ENCODE data around the gene ACOT7.

GRCh38 chr1:6313393-6314200 is 80.0 kb downstream of the ACOT7 start:
- TF ChIP-seq, protein P1, sequence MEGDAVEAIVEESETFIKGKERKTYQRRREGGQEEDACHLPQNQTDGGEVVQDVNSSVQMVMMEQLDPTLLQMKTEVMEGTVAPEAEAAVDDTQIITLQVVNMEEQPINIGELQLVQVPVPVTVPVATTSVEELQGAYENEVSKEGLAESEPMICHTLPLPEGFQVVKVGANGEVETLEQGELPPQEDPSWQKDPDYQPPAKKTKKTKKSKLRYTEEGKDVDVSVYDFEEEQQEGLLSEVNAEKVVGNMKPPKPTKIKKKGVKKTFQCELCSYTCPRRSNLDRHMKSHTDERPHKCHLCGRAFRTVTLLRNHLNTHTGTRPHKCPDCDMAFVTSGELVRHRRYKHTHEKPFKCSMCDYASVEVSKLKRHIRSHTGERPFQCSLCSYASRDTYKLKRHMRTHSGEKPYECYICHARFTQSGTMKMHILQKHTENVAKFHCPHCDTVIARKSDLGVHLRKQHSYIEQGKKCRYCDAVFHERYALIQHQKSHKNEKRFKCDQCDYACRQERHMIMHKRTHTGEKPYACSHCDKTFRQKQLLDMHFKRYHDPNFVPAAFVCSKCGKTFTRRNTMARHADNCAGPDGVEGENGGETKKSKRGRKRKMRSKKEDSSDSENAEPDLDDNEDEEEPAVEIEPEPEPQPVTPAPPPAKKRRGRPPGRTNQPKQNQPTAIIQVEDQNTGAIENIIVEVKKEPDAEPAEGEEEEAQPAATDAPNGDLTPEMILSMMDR (IDR thresholded peaks at IDR 0.05), result no peak
- TF ChIP-seq EZH2 (IDR thresholded peaks at IDR 0.05; ENCODE audit: borderline replicate concordance, insufficient read depth, low read depth, low read length, poor library complexity, severe bottlenecking), result no peak
